Cardiac septum (tissue), 1 donor: Measurements from ENCODE around the gene LMF1. TPM values are rescaled to one million over a fixed set of nuclear protein-coding genes. Genes with fewer than 3 reads are reported as not detected.

Source experiments
- DNase-seq: peaks from one replicate; pipeline ENCODE4 v3.0.0-alpha.2; 2020; ENCODE audit warnings: low spot score
- intact Hi-C: fragments of 100-400 bp; cut with DNase I; formaldehyde crosslinking; loops from one replicate; pipeline ENCODE4 v1.14.0; 2022
- total RNA-seq: library from RNA; stranded (reverse); fragmentation: NEBNext Ultra II Directional; extraction: Animal tissue kit (Norgen Biotek cat#: 25700); gene quantifications from one replicate; pipeline ENCODE4 v1.2.1, GENCODE V29; 2021
- donor health status: DM: no; HTN: no; CAD: no.

The LMF1 gene
- total RNA-seq, 1 donor from 2014 or later = 8.4 TPM

DNA sequence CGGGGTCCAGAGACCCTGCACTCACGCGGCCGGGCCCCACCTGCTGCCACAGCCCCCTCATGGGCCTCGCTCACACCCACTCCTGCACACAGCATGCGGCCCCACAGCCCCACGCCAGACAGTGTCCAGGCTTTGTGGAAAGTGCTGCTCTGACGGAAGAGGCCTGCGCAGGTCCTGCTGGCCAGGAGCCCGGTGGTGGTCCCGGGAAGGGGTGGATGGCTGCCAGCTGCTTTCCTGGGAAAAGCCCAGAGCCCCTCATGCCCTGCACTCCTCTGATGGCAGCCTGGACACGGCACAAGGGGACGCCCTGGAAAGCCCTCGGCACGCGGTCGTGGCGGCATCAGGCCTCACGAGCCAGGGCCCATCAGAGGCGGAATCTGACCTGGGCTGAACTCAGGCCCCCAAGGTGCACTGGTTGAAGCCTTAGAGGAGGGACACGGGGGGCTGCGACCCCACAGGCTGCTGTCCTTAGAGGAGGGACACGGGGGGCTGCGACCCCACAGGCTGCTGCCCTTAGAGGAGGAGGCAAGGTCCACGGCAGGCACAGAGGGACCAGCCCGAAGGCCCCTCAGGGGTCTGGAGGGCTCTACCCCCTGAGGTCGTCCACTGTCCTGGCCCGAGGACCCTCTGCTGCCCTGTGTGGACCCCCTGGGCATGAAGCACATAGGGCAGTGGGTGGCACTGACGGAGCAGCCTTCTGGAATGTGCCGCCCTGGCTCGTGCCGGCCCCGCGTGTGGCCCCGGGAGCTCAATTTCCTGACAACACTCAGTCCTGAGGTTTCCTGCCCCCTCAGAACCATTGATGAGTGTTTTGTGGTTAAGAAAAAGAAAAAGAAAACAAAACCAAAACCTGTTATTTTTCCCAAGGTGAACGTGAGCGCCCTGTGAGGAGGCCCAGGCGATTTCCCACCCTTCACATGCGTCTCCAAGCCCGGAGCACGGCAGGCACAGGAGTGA is 32.9 kb upstream of the LMF1 start:
- no peak for DNase-seq
- intact Hi-C loops = no loop called here

DNA sequence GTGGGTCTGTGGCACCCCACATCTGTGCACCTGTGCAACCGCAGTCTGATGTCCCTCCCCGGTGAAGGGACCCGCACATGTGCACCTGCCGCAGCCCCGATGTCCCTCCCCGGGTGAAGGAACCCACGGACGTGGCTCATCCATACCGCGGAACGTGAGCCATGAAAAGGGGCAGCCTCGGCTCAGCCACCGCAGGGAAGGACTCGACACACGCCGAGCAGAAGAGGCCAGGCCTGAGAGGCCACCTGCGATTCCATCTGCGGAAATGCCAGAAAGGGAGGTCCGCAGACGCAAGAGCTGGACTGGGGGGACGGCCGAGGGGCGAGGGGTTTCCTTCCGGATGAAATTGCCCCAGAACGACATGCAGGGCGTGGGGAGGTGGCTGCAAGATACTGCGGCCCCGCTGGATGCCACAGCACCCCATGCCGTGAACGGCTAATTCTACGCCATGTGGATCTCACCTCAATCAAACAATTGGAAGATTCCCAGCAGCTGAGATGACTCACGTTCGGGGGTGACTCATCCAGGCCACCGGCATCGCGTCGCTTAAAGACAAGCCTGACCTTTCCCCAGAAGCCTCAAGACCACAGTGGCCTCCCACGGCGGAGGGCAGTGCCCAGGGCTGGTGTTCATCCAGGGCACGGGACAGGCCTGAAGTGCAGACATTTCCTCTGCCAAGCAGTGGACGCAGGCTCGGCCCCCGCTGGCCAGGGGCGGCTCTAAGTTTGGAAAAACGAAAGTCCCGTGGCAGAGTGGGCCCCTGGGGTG is 31.8 kb upstream of the LMF1 start:
- intact Hi-C loops = no loop called here
- DNase-seq = no peak

DNA sequence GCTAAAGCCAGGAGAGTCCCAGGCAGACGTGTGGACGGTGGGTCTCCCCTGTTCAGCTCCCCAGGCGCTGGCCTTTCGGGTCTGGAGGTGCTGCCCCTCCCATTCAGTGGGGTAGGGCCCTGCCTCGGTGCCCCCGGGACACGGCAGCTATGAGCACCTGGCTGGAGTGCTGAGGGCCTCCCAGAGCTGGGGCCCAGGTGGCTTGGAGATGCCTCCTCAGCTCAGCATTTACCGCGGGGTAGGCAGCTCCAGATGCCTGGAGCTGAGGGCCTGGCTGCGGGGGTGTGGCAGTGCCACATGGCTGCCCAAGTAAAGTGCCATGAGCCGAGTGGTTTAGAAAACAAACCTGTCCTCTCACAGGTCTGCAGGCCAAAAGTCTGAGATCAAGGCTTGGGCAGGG is 30.3 kb upstream of the LMF1 start:
- intact Hi-C loops = no loop called here
- DNase-seq = no peak

DNA sequence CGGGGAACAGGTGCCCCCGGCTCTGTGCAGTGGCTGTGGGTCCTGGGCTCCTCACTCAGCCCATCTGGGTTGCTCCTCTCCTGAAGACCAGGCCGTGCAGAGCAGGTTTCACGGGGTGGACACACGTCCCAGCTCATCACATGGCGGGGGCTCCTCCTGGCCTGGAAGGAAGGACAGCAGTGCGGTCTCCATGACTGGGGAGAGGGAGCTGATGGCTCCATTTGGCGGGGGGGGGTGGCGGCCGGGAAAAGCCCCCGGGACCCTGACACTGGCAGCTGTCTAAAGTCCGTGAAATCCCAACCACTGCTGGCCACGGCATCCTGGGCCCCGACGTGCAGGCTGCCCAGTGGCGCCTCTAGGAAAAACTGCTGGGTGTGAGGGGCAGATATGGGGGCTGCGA is 29.8 kb upstream of the LMF1 start:
- no peak for DNase-seq
- intact Hi-C loops = no loop called here

GRCh38 chr16:999677-1000076 is 28.9 kb upstream of the LMF1 start:
- no peak for DNase-seq
- intact Hi-C loops = no loop called here

GRCh38 chr16:998615-999014 is 27.8 kb upstream of the LMF1 start:
- intact Hi-C loops = no loop called here

GRCh38 chr16:998211-998610 is 27.4 kb upstream of the LMF1 start:
- DNase-seq = no peak
- intact Hi-C loops = no loop called here

More at GRCh38 chr16:998615-999014, 27.8 kb upstream of the LMF1 start:
- no peak for DNase-seq

DNA sequence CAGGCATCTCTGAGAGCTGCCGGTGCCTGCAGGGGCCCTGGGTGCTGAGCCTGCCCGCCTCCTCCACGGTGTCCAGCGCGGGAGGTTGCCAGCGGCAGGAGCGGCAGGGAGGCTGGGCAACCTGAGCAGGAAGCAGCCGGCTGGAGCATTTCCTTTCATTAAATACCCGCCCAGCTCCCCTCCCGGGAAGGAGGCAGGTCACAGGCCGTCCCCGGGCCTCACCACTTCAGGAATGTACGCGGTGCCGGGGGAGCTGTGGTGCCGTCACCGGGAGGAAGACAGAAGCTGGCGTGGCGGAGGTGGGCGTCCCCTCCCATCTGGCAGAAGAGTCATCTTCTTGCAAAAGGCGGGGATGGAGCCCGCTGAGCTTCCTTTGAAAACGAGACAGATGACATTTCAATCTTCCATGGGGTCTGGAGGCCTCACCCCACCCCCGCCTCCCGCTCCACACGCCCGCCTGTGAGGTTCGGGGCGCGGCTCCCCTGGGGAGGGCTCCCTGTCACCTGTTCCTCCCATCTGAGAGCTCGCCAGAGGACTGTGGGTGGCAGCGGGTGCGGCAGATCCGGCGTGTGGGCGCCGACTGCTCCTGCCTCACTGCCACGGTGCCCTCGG is 26.8 kb upstream of the LMF1 start:
- intact Hi-C loops = no loop called here
- DNase-seq = no peak

DNA sequence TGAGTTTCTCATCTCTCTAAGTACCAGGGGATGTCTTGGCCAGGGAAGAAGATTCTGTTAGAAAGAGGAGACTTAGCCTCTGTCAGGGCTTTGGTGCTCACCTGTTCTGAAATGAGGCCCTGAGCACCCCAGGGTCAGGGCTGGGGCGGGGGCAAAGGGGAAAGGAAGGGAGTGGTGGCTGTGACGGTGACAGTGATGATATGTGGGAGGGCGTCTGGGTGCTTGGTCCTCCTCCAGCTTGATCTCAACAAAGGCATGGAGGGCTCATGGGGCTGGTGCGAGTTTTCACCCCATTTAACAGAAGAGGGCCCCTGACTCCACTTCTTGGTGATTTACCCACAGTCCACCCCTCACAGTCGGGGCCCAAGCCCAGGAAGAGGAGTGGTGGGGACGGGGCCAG is 25.9 kb upstream of the LMF1 start:
- intact Hi-C loops = no loop called here

DNA sequence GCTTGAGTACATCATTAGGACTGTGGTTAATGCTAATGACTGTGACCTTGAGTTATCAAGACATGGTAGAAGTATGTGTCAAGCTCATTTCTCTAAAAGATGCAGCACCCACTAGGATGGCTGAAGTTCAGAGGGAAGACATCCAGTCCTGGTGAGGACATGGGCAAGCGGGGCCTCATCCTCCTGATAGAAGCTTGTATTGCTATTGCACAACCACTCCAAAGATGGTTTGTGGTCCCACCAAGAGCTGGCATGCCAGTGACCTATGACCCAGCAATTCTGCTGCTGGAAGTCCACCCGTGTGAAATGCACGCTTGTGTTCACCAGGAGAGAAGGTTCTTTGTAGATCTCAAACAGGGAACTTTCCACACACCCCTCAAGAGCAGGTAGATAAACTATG is 25.0 kb upstream of the LMF1 start:
- DNase-seq = no peak
- intact Hi-C loops = no loop called here

More for the DNA sequence above, 25.9 kb upstream of the LMF1 start:
- no peak for DNase-seq

- intact Hi-C loops = no loop called here
- no peak for DNase-seq
These were observed 24.3 kb upstream of the LMF1 start for GRCh38 chr16:995087-995486.

DNA sequence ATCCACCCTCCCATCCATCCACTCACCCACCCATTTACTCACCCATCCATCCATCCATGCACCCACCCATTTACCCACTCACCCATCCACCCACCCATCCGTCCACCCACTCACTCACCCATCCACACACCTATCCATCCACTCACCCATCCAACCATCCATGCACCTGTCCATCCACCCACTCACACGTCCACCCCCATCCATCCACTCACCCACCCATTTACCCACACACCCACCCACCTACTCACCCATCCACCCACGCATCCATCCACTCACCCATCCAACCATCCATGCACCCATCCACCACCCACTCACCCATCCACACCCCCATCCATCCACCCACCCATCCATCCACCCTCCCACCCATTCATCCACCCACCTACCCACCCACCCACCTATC is 22.9 kb upstream of the LMF1 start:
- intact Hi-C loops = no loop called here
- no peak for DNase-seq

DNA sequence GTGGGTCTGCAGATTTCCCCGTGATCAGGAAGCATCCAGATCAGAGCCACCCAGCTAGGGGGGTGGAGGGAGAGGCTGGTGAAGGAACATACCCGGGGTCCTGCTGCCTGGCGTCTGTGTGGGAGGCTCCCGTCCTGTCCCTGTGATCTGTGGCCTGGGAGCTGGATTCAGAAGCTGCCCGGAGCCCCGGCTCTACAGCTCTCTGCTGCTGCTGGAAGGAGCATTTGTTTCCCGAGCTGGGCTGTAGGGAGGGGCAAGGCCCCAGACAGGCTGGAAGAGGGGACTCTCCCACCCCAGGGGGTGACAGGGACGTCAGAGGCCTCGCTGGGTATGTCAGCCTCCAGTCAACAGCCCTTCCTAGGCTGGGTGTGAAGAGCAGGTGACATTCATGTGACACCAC is 21.0 kb upstream of the LMF1 start:
- intact Hi-C loops = no loop called here
- no peak for DNase-seq

DNA sequence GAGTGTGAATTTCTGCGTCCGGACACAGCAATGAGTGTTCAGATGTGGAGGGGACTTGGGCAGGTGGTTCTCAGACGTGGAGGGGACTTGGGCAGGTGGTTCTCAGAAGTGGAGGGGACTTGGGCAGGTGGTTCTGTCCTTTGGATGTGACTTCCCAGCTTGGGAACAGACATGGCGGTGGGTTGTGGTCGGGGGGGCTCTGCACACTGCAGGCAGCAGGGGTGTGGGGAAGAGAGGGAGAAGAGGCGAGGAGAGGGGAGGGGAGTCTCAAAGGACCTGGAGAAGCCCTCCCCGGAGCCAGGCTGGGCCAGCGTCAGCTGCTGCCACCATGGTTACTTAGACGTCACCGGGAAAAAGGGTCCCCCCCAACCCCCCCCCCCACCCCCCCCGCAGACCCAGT is 20.6 kb upstream of the LMF1 start:
- no peak for DNase-seq
- intact Hi-C loops = no loop called here

DNA sequence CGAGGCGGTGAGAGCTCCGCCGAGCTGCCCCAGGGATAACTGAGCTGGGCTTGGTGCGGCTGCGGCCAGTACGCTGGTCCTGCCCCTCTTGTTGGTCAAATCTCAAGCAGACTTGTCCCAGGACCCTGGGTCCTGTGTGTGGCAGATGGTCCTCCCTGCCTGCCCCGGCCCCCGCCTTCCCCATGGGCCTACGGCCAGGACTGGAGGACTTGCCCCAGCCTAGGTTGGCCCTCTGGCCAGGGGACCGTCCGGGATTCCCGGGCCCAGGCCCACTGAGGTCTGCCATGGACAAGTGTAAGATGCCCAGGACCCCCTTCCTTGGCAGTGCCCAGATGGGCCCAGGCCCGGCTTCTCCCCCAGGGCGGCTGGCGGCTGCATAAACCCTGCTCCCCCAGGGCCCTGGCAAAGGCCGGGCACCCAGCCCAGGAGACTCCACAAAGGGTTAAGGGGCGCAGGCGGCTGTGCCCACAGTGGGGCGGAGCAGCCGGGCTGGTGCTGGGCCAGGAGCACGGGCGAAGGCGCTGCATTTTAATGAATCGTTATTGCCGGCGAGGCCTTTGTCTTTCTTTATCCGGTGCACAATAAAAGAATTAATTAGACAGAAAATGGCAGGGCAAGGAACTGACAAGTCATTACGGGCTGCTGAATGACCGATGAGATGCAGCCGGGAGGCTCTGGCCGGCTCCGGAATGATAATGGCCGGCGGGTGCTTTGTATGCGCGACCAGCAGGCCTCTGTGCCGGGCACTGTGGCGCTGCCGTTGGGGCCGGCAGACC is 19.9 kb upstream of the LMF1 start:
- intact Hi-C loops = no loop called here
- no peak for DNase-seq

DNA sequence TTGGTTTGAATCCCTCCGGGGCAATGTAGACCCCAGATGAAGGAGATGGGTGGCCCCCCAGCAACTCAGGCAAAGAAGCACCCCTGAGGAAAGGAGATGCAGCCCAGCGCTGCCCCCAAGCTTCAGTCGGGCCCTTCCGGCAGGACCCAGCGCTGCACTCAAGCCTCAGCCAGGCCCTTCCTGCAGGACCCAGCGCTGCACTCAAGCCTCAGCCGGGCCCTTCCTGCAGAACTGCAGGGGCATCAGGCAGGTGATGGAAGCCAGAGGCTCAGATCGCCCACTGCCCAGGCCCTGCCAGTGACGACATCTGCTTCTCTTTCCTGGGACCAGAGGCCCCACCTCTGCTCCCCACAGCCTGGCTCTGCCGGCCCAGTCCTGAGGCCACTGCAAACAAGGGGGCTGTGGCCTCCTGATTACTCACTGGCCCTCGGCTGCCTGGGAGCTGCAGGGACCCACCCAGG is 18.6 kb upstream of the LMF1 start:
- DNase-seq = no peak
- intact Hi-C loops = no loop called here

- DNase-seq = no peak
- intact Hi-C loops = no loop called here
These were observed 17.9 kb upstream of the LMF1 start for GRCh38 chr16:988471-989353.

- no peak for DNase-seq
- intact Hi-C loops = no loop called here
These were observed 17.1 kb upstream of the LMF1 start for GRCh38 chr16:987906-988305.
